GM18502 (cell line): ENCODE data around the gene UBE2F.
"Not testable (repeated sequence)": the region's sequence is repeated elsewhere in the genome, so short reads cannot be mapped to it uniquely, and the experiment has no call there.

Experiments
- ATAC-seq: cut with Tn5 transposase; IDR thresholded peaks from one replicate; pipeline ENCODE4 v1.9.1; 2021; ENCODE audit warnings: mild to moderate bottlenecking; ENCODE audit not compliant: unreplicated experiment, poor library complexity

Gene UBE2F

DNA sequence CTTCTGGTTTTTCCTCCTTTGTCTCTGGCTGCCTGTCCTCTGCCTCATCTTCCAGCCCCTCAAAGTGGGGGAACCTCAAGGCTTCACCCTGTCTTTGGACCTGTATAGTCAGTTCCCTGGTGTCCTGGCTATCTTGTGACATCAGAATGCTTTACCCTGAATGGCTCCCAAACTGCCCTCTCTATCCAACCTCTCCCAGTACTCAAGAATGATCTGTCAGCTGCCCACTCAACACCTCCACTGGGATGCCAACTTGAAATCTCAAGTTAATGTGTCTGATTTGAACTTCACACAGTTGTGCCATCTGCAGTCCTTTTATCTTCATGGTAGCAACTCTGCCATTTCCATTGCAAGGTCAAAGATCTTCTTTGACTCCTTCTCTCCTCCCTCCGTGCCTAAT, 43.8 kb downstream of the UBE2F start:
- no peak for ATAC-seq

DNA sequence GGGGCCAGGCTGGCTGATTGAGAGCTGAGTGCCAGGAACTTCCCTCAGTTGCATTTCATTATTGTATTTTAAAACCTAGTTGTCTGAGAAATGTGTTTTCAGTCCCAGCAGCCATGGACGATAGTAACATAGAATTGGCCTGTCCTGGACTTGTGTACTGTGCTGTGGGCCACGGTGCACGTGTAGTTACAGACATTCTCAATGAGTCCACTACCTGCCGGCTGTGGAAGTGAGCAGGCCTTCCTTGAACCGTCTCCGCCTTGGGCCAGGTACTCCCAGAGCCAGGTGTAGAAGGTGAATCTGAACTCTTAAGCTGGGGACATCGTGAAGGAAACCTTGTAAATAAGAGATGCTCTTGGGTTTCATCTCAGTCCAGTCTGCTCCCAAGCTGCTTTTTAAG, 47.0 kb downstream of the UBE2F start:
- ATAC-seq: no peak

DNA sequence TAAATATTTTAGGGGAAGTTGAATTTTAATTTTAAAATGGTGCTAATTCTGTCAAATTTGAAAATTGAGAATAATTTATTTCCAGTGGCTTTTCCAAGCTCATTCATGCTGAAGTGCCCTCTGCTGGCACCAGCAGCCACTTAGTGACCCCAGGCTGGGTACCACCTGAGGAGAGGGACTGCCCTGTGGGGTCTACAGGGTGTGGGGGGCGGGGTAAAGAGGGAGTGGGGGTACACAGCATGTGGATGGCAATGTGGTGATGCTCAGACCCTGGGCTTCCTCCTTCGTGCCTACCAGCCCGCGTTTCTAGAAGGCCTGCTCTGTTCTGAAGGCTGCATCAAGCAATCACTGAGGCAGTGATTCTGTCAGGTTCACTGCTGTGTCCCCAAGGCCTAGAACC, 48.9 kb downstream of the UBE2F start:
- no peak for ATAC-seq

DNA sequence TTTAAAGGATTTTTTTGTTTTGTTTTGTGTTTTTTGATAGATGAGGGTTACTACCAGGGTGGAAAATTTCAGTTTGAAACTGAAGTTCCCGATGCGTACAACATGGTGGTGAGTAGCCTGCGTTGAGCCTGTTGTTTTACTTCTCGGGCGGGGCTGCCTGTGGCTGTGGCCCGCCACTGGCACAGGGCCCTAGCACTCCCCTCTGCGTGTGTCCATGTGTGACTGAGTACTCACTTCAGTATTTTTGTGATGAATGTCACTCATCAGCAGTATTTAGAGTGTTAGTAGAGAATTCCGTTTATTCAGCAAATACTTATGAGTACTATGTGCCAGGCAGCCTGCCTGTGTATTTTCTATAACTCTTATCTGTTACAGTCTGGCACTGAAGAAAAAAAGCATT, 49.7 kb downstream of the UBE2F start:
- ATAC-seq: no peak

DNA sequence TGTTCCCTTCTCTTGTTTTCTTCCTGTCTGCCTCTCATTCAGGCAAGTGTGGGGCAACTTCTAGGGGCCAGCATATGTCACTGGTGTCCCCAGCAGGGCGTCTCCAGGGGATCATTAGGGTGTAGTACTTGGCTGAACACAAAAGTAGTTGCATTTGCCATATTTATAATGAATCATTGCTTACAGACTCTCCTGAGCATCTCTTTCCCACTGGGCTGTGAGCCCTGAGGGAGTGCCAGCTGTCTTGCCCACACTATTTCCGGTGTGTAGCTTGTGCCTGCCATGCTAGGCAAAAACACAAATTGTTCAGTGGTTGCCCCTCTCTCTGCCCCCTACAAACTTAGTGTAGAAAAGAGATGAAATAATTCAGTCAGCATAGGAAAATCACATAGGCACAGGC, 53.1 kb downstream of the UBE2F start:
- ATAC-seq: no peak

DNA sequence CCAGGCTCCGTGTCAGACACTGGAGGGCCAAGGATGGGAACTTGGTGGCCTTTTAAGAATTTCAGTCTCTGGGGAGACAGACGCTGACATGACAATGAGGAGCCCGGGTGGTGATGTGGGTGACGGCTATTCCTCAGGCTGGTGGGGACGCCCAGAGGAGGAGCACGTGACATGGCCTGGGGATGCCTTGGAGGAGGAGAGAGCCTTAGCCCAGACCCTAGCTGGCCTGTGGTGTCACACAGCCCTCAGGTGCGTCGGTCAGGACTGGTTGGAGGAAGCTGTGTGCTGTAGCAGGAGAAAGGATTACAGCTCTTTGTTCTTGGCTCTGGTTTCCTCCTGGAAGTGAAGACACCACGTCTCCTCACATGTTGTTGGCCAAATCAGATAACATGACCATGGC, 54.0 kb downstream of the UBE2F start:
- no peak for ATAC-seq

DNA sequence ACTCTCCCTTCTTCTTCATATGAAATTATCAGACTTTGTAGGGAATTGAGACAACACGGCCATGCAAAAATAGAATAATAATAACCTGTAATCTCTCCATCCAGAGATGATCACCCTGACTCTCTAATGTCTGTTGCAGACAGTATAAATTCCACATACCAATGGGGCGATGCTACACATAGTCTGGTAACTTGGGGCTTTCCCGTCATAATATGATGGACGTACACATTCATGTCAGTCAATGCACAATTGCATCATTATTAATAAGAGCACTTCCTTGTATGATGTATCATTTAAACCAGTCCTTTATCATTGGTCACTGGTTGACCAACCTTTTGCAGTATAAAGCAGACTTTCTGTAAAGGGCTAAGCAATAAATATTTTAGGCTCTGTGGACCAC, 54.5 kb downstream of the UBE2F start:
- no peak for ATAC-seq

DNA sequence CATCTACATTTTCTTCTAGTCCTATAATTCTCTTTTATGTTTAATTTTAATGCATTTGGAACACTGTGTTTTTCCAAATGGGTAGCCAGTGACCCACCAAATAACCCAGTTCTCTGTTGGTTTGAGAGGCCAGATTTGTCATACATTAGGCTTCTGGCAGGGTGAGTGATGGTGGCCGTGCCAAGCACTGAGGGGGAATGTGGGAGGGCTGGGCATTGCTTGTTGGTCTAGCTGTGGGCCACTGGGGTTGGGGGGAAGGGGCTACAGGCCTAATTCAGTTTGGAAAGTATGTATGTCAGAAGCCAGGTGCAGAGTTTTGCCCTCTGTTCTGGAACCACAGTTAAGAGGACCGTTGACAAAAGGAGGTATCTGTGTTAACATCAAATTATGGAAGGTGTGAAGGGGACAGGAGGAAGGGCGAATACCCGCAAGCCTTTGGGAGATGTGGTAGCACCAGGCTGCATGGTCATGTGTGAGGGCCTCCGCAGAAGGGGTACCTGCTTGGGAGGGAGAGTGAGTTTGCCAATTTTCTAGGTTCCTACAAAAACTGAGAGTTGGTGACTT, 55.9 kb downstream of the UBE2F start:
- no peak for ATAC-seq

DNA sequence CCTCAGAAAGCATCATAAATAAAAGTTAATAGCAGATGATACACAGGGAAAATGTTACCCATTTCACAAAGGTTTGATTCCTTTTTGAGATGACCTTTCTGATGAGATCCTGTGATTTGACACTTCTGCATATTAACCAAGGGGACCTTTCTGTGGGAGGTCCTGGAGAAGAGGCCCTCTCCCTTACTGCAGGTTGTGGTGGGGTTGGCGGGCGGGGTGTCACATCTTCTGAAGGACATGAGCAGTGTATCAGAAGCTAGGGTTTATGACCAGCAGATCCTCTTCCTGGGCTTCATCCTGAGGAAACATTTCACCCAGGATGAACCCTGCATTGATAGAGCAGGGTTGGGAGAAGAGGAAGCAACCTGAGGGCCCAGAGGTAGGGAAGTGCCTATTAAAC, 56.8 kb downstream of the UBE2F start:
- no peak for ATAC-seq

DNA sequence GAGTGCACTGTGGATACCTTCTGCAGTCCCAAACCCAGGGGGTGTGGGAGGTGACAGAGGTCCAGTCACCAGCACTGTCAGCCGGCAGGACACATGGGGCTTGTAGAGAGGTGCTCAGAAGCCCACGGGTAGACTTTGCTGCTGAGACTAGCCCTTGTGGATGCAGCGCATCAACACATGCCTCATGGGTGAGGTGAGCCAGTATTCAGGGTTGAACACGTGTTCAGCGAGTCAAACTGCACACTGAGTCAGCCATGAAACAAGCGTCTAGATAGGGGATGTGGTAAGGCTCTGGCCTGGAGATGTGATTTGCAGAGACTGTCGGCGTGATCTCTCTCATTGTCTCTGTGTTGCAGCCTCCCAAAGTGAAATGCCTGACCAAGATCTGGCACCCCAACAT, 58.2 kb downstream of the UBE2F start:
- ATAC-seq: no peak

DNA sequence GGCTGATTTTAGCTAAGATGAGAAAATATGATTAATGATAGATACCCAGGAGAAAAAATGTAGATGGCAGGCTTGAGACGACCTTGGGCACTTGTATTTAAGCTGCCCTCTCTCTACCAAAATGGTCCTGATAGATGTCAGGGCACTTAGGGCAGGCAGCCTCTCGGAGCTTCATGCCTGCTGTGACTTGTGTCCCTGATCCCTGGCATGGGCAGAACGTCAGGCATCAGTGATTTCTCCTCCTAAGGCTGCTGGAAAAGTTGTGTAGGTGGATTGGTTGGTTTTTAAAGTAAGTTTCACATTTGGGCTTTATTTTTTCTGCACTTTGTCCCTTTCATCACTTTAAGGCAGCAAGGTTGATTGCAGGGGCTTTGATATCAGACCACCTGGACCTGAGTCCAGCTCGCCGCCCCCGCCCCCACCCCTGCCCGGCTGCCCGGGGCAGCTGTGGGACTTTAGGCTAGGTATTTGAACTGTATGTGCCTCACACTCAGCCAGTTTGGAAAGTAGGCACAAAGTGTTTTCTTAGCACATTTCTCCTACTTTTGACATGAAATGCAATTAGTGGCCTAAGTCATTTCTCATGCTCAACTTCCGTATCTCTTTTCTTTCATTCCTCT, 59.0 kb downstream of the UBE2F start:
- ATAC-seq: no peak

DNA sequence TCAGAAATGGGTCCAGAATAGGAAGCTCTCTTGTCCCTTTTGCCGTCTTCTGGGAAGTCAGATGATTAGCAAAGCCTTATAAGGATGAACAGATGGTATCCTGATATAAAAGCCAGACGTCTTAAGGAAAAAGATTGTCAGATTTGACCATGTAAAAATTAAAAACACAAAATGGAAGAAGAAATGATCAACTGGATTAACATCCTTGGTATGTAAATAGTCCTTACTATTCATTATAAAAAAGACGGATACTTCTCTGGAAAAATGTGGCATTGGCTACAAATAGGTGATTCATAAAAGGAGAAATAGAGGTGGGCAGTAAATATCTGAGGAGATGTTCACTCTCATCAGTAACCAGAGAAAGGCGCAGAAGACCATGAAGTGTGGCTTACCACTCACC, 60.2 kb downstream of the UBE2F start:
- no peak for ATAC-seq

DNA sequence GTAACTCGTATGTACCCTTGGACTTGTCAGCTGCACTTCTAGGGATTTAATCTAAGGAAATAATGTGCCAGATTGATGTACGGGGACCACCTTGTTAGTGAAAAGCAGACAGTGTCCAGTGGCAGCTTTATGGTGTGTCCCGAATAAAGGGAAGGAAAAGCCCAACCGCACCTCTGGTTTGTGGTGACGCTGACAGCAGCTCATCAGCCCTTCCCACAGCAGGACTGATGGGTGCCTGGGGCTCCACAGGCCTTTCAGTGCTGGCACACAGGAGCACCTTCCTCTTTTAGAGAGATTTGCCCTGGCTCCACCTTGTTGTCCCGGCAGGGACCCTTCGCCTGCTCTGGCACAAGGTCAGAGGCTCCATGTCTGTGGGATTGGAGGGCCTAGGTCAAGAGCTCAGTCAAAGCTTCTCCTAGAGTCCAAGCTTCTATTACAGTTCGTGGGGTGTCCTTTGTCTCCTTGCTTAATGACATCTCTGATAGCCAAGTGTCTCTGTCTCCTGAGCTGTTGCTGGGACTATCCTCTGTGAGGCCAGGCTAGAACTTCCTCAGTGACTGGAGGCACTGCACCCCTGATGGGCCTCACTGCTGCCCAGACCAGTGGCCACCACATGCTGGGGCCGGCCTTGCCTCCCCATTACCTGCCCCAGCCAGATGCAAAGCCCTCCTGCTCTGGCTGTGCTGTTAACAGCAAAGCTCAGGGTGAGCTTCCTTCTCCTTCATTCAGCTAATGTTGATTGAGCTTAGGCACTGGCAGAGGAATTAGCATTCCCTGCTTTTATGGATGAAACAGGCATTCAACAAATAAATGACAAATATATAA, 61.0 kb downstream of the UBE2F start:
- ATAC-seq: no peak

DNA sequence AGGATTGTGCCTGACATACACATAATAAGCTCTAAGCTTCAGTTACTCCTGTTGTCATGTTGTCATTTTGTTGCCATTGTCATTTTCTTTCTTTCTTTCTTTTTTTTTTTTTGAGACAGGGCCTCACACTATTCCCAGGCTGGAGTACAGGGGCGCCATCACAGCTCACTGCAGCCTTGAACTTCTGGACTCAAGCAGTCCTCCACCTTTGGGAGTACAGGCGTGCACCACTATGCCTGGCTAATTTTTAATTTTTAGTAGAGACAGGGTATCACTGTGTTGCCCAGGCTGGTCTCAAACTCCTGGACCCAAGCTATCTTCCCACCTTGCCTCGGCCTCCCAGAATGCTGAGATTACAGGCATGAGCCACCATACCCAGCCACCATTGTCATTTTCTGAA, 63.0 kb downstream of the UBE2F start:
- no peak for ATAC-seq

DNA sequence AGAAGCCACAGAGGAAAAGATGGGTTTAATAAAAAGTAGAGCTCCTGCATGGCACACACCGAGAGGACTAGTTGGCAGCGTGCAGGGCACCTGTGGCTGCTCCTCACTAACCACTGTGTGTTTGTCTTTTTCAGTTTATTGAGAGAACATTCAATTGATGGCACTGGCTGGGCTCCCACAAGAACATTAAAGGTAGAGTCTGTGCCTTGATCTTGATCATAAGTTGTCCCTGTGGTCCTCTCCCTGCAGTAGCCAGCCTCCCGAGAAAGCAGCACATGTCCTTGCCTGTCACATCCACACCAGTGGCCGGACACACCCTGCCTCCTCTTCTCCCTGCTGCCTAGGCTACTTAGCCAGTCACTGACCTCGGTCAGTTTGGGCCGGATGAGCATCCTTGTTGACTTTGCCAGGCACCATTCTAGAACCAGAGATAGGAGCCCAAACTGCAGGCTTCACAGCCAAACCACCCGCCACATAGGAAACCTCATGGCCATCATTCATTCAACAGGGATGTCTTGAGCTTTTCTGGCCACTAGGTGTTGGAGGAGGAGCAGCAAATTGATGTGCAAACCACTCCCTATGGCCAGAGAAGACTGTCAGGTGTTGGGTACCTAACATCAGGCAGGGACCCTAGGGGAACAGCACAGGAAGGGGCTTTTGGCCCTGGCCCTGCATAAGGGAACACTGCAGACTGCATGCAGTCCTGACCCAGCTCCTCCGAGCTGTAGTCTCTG, 63.8 kb downstream of the UBE2F start:
- ATAC-seq: no peak

DNA sequence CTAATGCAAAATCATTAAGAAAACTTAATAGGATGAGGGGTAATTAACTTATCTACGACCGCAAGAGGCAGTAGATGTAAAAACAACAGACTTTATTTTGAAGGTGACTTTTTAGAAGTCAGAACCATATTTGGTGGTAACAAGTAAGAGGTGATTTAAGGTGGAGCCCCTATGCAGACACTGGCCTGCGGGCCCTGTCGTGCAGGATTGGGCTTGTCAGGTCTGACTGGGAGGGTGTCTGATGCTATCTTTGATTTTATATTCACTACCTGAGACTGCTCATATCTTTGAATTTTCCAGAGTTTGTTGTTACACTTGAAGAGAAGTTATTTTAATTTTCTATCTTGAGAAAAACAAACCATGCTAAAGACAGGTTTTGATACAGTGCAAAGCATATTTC, 64.9 kb downstream of the UBE2F start:
- ATAC-seq: no peak

DNA sequence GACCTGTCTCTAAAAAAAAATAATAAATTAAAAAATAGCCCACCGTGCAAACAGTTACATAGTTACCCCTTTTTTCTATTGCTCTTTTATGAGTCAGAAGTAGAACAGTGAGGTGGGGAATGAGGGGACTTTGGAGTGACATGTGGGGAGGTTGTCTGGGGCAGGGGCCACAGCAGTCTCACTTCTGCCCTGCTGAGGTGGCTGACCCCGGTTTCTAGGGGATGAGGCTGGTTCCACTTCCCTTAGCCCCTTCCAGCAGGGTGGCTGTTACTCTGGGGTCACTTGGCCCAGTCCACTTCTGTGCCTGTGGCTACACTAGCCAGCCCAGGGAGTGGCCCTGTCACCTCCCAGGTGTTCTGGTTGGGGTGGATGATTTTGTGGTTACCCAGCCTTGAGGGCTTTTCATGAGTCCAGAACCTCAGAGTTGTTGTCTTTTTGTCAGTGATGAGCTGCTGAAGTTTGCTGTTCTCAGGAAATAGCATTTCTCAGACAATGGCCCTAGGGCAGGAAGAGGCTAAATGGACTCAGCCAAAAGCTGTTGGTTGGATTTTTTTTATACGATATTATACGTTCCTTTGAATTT, 66.0 kb downstream of the UBE2F start:
- ATAC-seq: no peak

DNA sequence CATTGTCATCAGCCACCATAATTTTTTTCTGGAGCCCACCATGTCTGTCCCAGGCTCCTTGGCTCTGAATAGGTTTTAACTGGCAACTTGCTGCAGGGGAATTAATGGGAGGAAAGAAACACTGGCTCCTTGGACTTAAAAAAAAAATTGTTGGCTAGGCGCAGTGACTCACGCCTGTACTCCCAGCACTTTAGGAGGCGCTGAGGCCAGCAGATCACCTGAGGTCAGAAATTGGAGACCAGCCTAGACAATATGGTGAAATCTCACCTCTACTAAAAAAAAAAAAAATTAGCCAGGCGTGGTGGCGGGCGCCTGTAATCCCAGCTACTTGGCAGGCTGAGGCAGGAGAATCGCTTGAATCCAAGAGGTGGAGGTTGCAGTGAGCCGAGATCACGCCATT, 67.2 kb downstream of the UBE2F start:
- ATAC-seq: not testable (repeated sequence)

DNA sequence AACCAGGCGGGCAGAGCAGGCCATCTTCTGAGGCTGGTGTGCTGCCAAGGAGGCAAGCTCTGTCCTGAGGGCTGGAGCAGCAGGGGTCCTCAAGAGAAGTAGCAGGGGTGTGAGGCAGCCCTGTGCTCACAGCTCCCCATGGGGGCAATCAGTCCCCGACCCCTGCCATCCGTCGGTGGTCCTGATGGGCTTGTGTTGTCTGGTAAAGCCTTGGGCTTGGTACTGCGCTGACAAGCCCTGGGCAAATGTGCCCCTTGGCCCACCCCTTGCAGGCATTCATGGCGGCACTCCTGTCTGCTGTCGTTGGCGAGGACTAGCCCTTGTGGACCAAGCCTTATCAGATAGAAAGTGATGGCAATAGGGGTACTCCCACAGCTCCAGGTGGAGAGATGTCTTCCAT, 71.4 kb downstream of the UBE2F start:
- ATAC-seq: no peak

DNA sequence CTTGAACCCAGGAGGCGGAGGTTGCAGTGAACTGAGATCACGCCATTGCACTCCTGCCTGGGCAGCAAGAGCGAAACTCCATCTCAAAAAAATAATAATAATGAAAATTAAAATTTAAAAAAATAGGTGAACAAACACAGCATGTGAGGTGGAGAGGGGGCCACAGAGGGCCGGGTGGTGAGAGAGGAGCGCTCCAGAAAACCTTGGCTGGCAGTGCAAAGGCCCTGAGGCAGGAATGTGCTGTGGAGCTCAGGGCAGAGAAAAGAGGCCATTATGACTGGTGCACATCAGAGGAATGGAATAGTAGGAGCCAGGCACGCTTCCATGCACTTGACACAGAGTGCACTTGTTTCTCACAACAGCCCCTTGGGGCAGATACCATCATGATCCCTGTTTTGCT, 72.3 kb downstream of the UBE2F start:
- ATAC-seq: no peak

DNA sequence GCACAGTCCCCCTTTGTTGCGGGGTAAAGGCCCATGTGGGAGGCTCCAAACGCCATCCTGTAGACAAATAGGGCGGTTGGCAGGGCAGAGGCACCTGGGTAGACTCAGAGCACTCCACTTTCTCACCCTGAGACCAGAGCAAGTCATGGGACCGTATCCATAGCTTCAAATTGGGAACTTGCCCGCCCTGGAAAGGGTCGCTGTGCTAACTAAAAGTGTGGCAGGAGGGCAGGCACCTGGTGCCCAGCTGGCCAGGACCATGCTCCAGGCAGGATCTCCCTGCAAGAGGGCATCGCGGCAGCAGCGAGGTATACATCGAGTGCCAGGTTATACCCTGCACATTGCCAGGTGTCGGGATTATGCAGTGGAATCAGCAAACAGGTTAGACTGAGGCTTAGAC, 73.2 kb downstream of the UBE2F start:
- no peak for ATAC-seq
